ENCODE measurements around the gene JAM3. TPM values are rescaled to one million over a fixed set of nuclear protein-coding genes. Genes with fewer than 3 reads are reported as not detected.
"Not testable (repeated sequence)": the region's sequence is repeated elsewhere in the genome, so short reads cannot be mapped to it uniquely, and the experiment has no call there.

JAM3 gene
- total and polyA plus RNA-seq, 2 of the 13 experiments (the other 11 are each of a cell fraction or from before 2014, with no cell fraction given): 0.98 to 2.8 TPM

DNA sequence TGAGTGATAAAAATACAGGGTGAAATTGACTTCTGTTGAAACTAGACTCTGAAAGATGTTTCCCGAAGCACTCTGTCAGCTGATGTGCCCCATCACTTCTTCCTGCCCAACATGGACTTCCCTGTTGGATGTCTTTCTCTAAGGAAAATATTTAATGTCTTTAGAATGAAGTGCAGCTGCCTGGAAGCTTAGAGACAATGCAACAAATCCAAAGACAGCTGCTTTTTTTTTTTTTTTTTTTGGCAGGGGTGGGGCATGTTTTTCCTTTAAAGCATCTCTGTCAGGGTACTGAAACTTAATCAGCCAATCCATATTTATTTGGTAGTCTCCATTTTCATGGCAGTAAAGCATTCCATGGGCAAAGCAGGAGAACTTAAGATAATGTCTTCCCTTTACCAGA is 5.9 kb downstream of the JAM3 start:
- Histone ChIP-seq H3K4me3 (replicated peaks in 1 of 3; ENCODE audit: insufficient read depth in 1 of 3, low read depth in 2 of 3, low read length in 3 of 3) (no peak overlapping the region), H3K9ac (ENCODE audit: insufficient read depth, low read depth, low read length) (no peak overlapping the region), H3K36me3 (replicated peaks in 1 of 2; ENCODE audit: control insufficient read depth in 1 of 2, insufficient read depth in 2 of 2, low read length in 2 of 2) (no peaks in the 10 kb centered on the region), H3K4me1 (ENCODE audit: insufficient read depth, low read length) (no peaks in the 10 kb centered on the region), H3K79me2 (ENCODE audit: insufficient read depth, low read length) (no peaks in the 10 kb centered on the region), H2AFZ (ENCODE audit: low read length) (no peak overlapping the region), H4K20me1 (ENCODE audit: insufficient read depth, low read length) (no peaks in the 10 kb centered on the region), H3K27me3 (ENCODE audit: control insufficient read depth in 1 of 2, insufficient read depth in 2 of 2, low read length in 2 of 2) (peaks cover 0 to 12% of the 10 kb centered on the region in 2 experiments; a peak in 4 of 5 replicates), H3K9me3 (ENCODE audit: low read length) (no peaks in the 10 kb centered on the region), H3K27ac (ENCODE audit: extremely low read length, insufficient read depth, low read length) (no peak overlapping the region), H3K4me2 (ENCODE audit: low read depth, low read length) (no peak overlapping the region)
- TF ChIP-seq ZNF549 (CRISPR knock-in tag; IDR thresholded peaks at IDR 0.05) (no peak), IRX3 (CRISPR knock-in tag; IDR thresholded peaks at IDR 0.05; ENCODE audit: borderline replicate concordance, low read depth) (no peak), NFKB2 (CRISPR knock-in tag; IDR thresholded peaks at IDR 0.05; ENCODE audit: borderline replicate concordance) (no peak)
- TF ChIP-seq, protein P1, sequence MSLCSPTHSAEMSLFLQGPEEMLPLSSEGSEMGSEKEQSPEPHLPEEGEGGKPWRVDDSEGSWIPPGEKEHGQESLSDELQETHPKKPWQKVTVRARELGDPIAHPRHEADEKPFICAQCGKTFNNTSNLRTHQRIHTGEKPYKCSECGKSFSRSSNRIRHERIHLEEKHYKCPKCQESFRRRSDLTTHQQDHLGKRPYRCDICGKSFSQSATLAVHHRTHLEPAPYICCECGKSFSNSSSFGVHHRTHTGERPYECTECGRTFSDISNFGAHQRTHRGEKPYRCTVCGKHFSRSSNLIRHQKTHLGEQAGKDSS (CRISPR knock-in tag; IDR thresholded peaks at IDR 0.05; ENCODE audit: borderline replicate concordance, low read depth): no peak
- TF ChIP-seq, protein P2, sequence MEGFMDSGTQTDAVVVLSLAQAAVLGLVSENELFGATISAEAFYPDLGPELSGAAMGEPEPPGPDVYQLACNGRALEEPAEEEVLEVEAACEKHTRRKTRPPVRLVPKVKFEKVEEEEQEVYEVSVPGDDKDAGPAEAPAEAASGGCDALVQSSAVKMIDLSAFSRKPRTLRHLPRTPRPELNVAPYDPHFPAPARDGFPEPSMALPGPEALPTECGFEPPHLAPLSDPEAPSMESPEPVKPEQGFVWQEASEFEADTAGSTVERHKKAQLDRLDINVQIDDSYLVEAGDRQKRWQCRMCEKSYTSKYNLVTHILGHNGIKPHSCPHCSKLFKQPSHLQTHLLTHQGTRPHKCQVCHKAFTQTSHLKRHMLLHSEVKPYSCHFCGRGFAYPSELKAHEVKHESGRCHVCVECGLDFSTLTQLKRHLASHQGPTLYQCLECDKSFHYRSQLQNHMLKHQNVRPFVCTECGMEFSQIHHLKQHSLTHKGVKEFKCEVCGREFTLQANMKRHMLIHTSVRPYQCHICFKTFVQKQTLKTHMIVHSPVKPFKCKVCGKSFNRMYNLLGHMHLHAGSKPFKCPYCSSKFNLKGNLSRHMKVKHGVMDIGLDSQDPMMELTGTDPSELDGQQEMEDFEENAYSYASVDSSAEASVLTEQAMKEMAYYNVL (CRISPR knock-in tag; IDR thresholded peaks at IDR 0.05; ENCODE audit: borderline replicate concordance): no peak
- ATAC-seq (no peak), DNase-seq (ENCODE audit: low spot score) (no peak), FAIRE-seq (no peak)
- BruUV-seq (replicated peaks): no TSS peak
- 0% methylated on average over 1 of the region's 1 CpG for WGBS (ENCODE audit: low lambda C conversion rate)
- in situ Hi-C loops (cut with HindIII; ENCODE audit: extremely low pct_ligation_motif_present, low pct_unique_long_range_greater_than_20kb) (no loop called here), intact Hi-C loops (cut with micrococcal nuclease; ENCODE audit: unreplicated experiment) (no loop called here)
- ChIA-PET POLR2A (no interaction called here), CTCF (ENCODE audit: low intra/inter-chr PET ratio, low total read pairs) (no interaction called here)

DNA sequence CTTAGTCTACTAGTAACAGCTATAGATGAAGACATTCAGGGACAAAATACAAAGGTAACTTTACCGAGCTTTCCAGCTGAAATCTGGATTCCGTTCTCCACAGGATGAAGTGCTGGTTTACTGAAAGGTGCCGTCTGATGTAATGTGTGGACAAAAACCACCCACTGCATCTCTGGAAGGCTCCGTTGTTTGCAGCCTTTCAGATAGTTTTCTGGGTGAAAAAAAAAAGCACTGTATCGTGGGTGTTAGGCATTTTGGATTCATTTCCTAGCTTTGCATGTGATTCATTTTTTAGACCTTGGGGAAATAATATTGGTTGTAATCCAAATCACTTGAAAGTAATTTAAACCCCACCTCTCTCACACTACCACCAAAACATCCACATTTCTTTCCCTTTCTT is 10.4 kb downstream of the JAM3 start:
- no peaks in the 10 kb centered on the region; a peak in 3 of 5 replicates for H3K27me3 ChIP-seq (ENCODE audit: control insufficient read depth in 1 of 2, insufficient read depth in 2 of 2, low read length in 2 of 2)

DNA sequence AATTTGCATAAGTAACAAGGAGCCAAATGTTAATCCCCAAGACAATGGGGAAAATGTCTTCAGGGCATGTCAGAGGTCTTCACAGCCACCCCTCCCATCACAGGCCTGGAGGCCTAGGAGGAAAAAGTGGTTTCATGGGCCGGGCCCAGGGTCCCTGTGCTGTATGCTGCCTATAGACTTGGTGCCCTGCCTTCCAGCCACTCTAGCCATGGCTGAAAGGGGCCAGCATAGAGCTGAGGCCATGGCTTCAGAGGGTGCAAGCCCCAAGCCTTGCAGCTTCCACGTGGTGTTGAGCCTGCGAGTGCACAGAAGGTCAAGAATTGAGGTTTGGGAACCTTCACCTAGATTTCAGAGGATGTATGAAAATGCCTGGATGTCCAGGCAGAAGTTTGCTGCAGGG is 12.4 kb downstream of the JAM3 start:
- peaks cover 12% of the 10 kb centered on the region for H3K9me3 ChIP-seq (ENCODE audit: low read length)
- intact Hi-C loops (cut with micrococcal nuclease; ENCODE audit: unreplicated experiment); H3K36me3 ChIP-seq (replicated peaks in 1 of 2; ENCODE audit: control insufficient read depth in 1 of 2, insufficient read depth in 2 of 2, low read length in 2 of 2); H3K4me1 ChIP-seq (ENCODE audit: insufficient read depth, low read length); H2AFZ ChIP-seq (ENCODE audit: low read length); H3K27ac ChIP-seq (ENCODE audit: extremely low read length, insufficient read depth, low read length); BruUV-seq (replicated peaks); CTCF ChIA-PET (ENCODE audit: low intra/inter-chr PET ratio, low total read pairs); ATAC-seq; H3K27me3 ChIP-seq (ENCODE audit: control insufficient read depth in 1 of 2, insufficient read depth in 2 of 2, low read length in 2 of 2); POLR2A ChIA-PET; in situ Hi-C loops (cut with HindIII; ENCODE audit: extremely low pct_ligation_motif_present, low pct_unique_long_range_greater_than_20kb); H3K9ac ChIP-seq (ENCODE audit: insufficient read depth, low read depth, low read length); FAIRE-seq; H3K4me3 ChIP-seq (replicated peaks in 1 of 3; ENCODE audit: insufficient read depth in 1 of 3, low read depth in 2 of 3, low read length in 3 of 3); H4K20me1 ChIP-seq (ENCODE audit: insufficient read depth, low read length); DNase-seq (ENCODE audit: low spot score); H3K79me2 ChIP-seq (ENCODE audit: insufficient read depth, low read length); H3K4me2 ChIP-seq (ENCODE audit: low read depth, low read length): not testable (repeated sequence)
- 0% methylated on average over 1 of the region's 3 CpGs for WGBS (ENCODE audit: low lambda C conversion rate)

More for the DNA sequence above, 10.4 kb downstream of the JAM3 start:
- no peaks in the 10 kb centered on the region for H3K79me2 ChIP-seq (ENCODE audit: insufficient read depth, low read length)
- no peak overlapping the region for H2AFZ ChIP-seq (ENCODE audit: low read length)
- FAIRE-seq (no peak), DNase-seq (ENCODE audit: low spot score) (no peak), ATAC-seq (no peak)
- no peak overlapping the region for H3K4me3 ChIP-seq (replicated peaks in 1 of 3; ENCODE audit: insufficient read depth in 1 of 3, low read depth in 2 of 3, low read length in 3 of 3)
- H3K4me2 ChIP-seq (ENCODE audit: low read depth, low read length): no peak overlapping the region
- intact Hi-C loops (cut with micrococcal nuclease; ENCODE audit: unreplicated experiment): no loop called here
- no peak overlapping the region for H3K27ac ChIP-seq (ENCODE audit: extremely low read length, insufficient read depth, low read length)
- ChIA-PET CTCF (ENCODE audit: low intra/inter-chr PET ratio, low total read pairs) (no interaction called here), POLR2A (no interaction called here)
- no peaks in the 10 kb centered on the region for H3K4me1 ChIP-seq (ENCODE audit: insufficient read depth, low read length)
- no peaks in the 10 kb centered on the region for H4K20me1 ChIP-seq (ENCODE audit: insufficient read depth, low read length)
- H3K9me3 ChIP-seq (ENCODE audit: low read length): peaks cover 12% of the 10 kb centered on the region
- H3K9ac ChIP-seq (ENCODE audit: insufficient read depth, low read depth, low read length): no peak overlapping the region
- no TSS peak for BruUV-seq (replicated peaks)
- TF ChIP-seq, protein P3, sequence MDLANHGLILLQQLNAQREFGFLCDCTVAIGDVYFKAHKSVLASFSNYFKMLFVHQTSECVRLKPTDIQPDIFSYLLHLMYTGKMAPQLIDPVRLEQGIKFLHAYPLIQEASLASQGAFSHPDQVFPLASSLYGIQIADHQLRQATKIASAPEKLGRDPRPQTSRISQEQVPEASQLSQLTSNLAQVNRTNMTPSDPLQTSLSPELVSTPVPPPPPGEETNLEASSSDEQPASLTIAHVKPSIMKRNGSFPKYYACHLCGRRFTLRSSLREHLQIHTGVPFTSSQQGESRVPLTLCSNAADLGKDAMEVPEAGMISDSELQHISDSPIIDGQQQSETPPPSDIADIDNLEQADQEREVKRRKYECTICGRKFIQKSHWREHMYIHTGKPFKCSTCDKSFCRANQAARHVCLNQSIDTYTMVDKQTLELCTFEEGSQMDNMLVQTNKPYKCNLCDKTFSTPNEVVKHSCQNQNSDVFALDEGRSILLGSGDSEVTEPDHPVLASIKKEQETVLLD (CRISPR knock-in tag; IDR thresholded peaks at IDR 0.05; ENCODE audit: low read depth): no peak
- in situ Hi-C loops (cut with HindIII; ENCODE audit: extremely low pct_ligation_motif_present, low pct_unique_long_range_greater_than_20kb): no loop called here
- 2% methylated on average over 5 of the region's 5 CpGs for WGBS (ENCODE audit: low lambda C conversion rate)
- no peaks in the 10 kb centered on the region for H3K36me3 ChIP-seq (replicated peaks in 1 of 2; ENCODE audit: control insufficient read depth in 1 of 2, insufficient read depth in 2 of 2, low read length in 2 of 2)
